GM19193 (cell line): ENCODE results near the gene SUPT4H1.

Experiments
- POLR2A ChIP-seq: IDR thresholded peaks from 4 replicates; pipeline ENCODE4 v1.6.1; 2011; ENCODE audit not compliant: insufficient read depth, insufficient read length; ENCODE audit errors: extremely low read depth

The SUPT4H1 gene

GRCh38 chr17:58338841-58339754 lies 12.9 kb downstream of the SUPT4H1 start:
- TF ChIP-seq POLR2A, result no peak

- TF ChIP-seq POLR2A, result no peak
These were observed 13.6 kb downstream of the SUPT4H1 start for GRCh38 chr17:58338454-58338840.

- no peak for TF ChIP-seq POLR2A
These were observed 14.2 kb downstream of the SUPT4H1 start for GRCh38 chr17:58337600-58338453.

GRCh38 chr17:58337210-58337599 lies 14.8 kb downstream of the SUPT4H1 start:
- no peak for TF ChIP-seq POLR2A

GRCh38 chr17:58336456-58337209 lies 15.4 kb downstream of the SUPT4H1 start:
- no peak for TF ChIP-seq POLR2A

GRCh38 chr17:58335779-58336455 lies 16.1 kb downstream of the SUPT4H1 start:
- TF ChIP-seq POLR2A, result no peak

GRCh38 chr17:58335061-58335731 lies 16.8 kb downstream of the SUPT4H1 start:
- TF ChIP-seq POLR2A, result no peak

- TF ChIP-seq POLR2A, result no peak
These were observed 17.3 kb downstream of the SUPT4H1 start for GRCh38 chr17:58334661-58335060.

- TF ChIP-seq POLR2A, result no peak
These were observed 17.7 kb downstream of the SUPT4H1 start for GRCh38 chr17:58334256-58334655.

GRCh38 chr17:58333736-58334207 lies 18.2 kb downstream of the SUPT4H1 start:
- TF ChIP-seq POLR2A, result no peak

GRCh38 chr17:58332778-58333735 lies 18.9 kb downstream of the SUPT4H1 start:
- TF ChIP-seq POLR2A, result no peak

GRCh38 chr17:58331815-58332777 lies 19.9 kb downstream of the SUPT4H1 start:
- no peak for TF ChIP-seq POLR2A
